HUDEP-2 (cell line): Measurements from ENCODE around the gene C9orf57.
"Not testable (repeated sequence)": the region's sequence is repeated elsewhere in the genome, so short reads cannot be mapped to it uniquely, and the experiment has no call there.

Experiments used
- DNase-seq, 76 experiments: peaks; one replicate each; lab custom pipeline; 2025; ENCODE audit not compliant: unreplicated experiment in 76 of 76; lab: John Stamatoyannopoulos, UW

The C9orf57 gene

GRCh38 chr9:72029986-72030385 is 30.4 kb downstream of the C9orf57 start:
- no peak for DNase-seq

- DNase-seq, result no peak
These were observed 34.5 kb downstream of the C9orf57 start for GRCh38 chr9:72025906-72026305.

GRCh38 chr9:72023596-72023995 is 36.8 kb downstream of the C9orf57 start:
- DNase-seq, result no peak

- no peak for DNase-seq
These were observed 37.6 kb downstream of the C9orf57 start for GRCh38 chr9:72022841-72023240.

- DNase-seq, result no peak
These were observed 47.1 kb downstream of the C9orf57 start for GRCh38 chr9:72013292-72013760.

GRCh38 chr9:72012646-72013045 is 47.8 kb downstream of the C9orf57 start:
- no peak for DNase-seq

GRCh38 chr9:72007726-72008125 is 52.7 kb downstream of the C9orf57 start:
- not testable (repeated sequence) for DNase-seq

GRCh38 chr9:72006501-72006900 is 53.9 kb downstream of the C9orf57 start:
- DNase-seq, result no peak

GRCh38 chr9:72005451-72005850 is 55.0 kb downstream of the C9orf57 start:
- no peak for DNase-seq
